HepG2 (cell line): Measurements from ENCODE around the gene RDH8. TPM values are rescaled to one million over a fixed set of nuclear protein-coding genes. Genes with fewer than 3 reads are reported as not detected.

Experiments
- AGO1 ChIP-seq: fragments of 200-400 bp; formaldehyde crosslinking; IDR thresholded peaks from 2 replicates; pipeline ENCODE4 v1.6.1; 2017; ENCODE audit warnings: mild to moderate bottlenecking, low read depth, low read length, moderate library complexity; ENCODE audit not compliant: poor library complexity, severe bottlenecking
- DMAP1 ChIP-seq: IDR thresholded peaks from 2 replicates; pipeline ENCODE4 v1.6.1; 2016
- ESRRA ChIP-seq: sonication (generic); formaldehyde crosslinking; IDR thresholded peaks from 2 replicates; pipeline ENCODE4 v1.5.1; 2020; ENCODE audit warnings: mild to moderate bottlenecking, low read depth, missing genetic modification reagents
- KLF6 ChIP-seq: IDR thresholded peaks from 2 replicates; pipeline ENCODE4 v1.8.0; 2016; ENCODE audit warnings: missing biosample characterization, missing genetic modification reagents
- MAF1 ChIP-seq: sonication (generic); formaldehyde crosslinking; IDR thresholded peaks from 2 replicates; pipeline ENCODE4 v1.5.0; 2020; ENCODE audit warnings: missing genetic modification reagents, borderline replicate concordance
- MEF2D ChIP-seq: sonication (generic); formaldehyde crosslinking; IDR thresholded peaks from 2 replicates; pipeline ENCODE4 v1.5.1; 2020; ENCODE audit warnings: mild to moderate bottlenecking, missing genetic modification reagents
- MTF2 ChIP-seq: sonication (generic); formaldehyde crosslinking; IDR thresholded peaks from 2 replicates; pipeline ENCODE4 v1.5.0; 2020; ENCODE audit warnings: missing genetic modification reagents, borderline replicate concordance
- POLR2G ChIP-seq: fragments of 200-400 bp; formaldehyde crosslinking; IDR thresholded peaks from 2 replicates; pipeline ENCODE4 v1.6.1; 2018; ENCODE audit warnings: mild to moderate bottlenecking, low read depth, low read length, moderate library complexity
- SMC3 ChIP-seq: IDR thresholded peaks from 2 replicates; pipeline ENCODE4 v1.6.1; 2011; ENCODE audit warnings: low read length, improper control_type of control experiment
- TSC22D2 ChIP-seq: sonication (generic); formaldehyde crosslinking; IDR thresholded peaks from 2 replicates; pipeline ENCODE4 v1.5.1; 2020; ENCODE audit warnings: missing genetic modification reagents, mild to moderate bottlenecking, borderline replicate concordance
- YEATS2 ChIP-seq: sonication (generic); formaldehyde crosslinking; IDR thresholded peaks from 2 replicates; pipeline ENCODE4 v1.4.0; 2020; ENCODE audit warnings: missing genetic modification reagents, borderline replicate concordance
- YY1 ChIP-seq: IDR thresholded peaks from 2 replicates; pipeline ENCODE4 v1.6.1; 2011; ENCODE audit warnings: low read length, low read depth, moderate library complexity, mild to moderate bottlenecking; ENCODE audit not compliant: insufficient read depth, insufficient replicate concordance
- ZNF253 ChIP-seq: sonication (generic); formaldehyde crosslinking; IDR thresholded peaks from 2 replicates; pipeline ENCODE4 v1.8.0; 2022; ENCODE audit warnings: mild to moderate bottlenecking, missing genetic modification reagents, borderline replicate concordance
- ZNF326 ChIP-seq: sonication (generic); formaldehyde crosslinking; IDR thresholded peaks from 2 replicates; pipeline ENCODE4 v1.4.0; 2020; ENCODE audit warnings: missing genetic modification reagents, borderline replicate concordance
- ZNF841 ChIP-seq: sonication (generic); formaldehyde crosslinking; IDR thresholded peaks from 2 replicates; pipeline ENCODE4 v1.8.1; 2023; ENCODE audit warnings: missing genetic modification reagents, borderline replicate concordance
- polyA plus RNA-seq, 8 experiments: library from polyadenylated mRNA; depleted of rRNA in 3 of 8; stranded (reverse) in 7 of 8; unstranded in 1 of 8; fragments of >200 nt; fragmentation: Illumina TruSeq in 4 of 8; extraction: Trizol in 4 of 8; gene quantifications; 2 replicates each; pipeline versions ENCODE4 v1.2.1 to v1.2.3, GENCODE V29; 2011 to 2016; ENCODE audit warnings: low read depth in 4 of 8, missing spikeins in 1 of 8, mixed read lengths in 1 of 8; ENCODE audit not compliant: insufficient read depth in 1 of 8
- total RNA-seq, 5 experiments: library from RNA; depleted of rRNA; stranded (reverse); fragments of >200 nt; fragmentation: Illumina TruSeq; extraction: Trizol; gene quantifications; 2 replicates each; pipeline ENCODE4 v1.2.3, GENCODE V29; 2016; ENCODE audit warnings: low read depth in 1 of 5
- TF ChIP-seq, protein P1 (sequence below): sonication (generic); formaldehyde crosslinking; IDR thresholded peaks from 2 replicates; pipeline ENCODE4 v1.4.0; 2020; ENCODE audit warnings: mild to moderate bottlenecking, missing genetic modification reagents, borderline replicate concordance
- TF ChIP-seq, protein P2 (sequence below): sonication (generic); formaldehyde crosslinking; IDR thresholded peaks from 2 replicates; pipeline ENCODE4 v1.4.0; 2020; ENCODE audit warnings: low read depth, mild to moderate bottlenecking, missing genetic modification reagents

Gene RDH8
- total and polyA plus RNA-seq, 2 of the 13 experiments (the other 11 are each of a cell fraction or from before 2014, with no cell fraction given) = not detected

DNA sequence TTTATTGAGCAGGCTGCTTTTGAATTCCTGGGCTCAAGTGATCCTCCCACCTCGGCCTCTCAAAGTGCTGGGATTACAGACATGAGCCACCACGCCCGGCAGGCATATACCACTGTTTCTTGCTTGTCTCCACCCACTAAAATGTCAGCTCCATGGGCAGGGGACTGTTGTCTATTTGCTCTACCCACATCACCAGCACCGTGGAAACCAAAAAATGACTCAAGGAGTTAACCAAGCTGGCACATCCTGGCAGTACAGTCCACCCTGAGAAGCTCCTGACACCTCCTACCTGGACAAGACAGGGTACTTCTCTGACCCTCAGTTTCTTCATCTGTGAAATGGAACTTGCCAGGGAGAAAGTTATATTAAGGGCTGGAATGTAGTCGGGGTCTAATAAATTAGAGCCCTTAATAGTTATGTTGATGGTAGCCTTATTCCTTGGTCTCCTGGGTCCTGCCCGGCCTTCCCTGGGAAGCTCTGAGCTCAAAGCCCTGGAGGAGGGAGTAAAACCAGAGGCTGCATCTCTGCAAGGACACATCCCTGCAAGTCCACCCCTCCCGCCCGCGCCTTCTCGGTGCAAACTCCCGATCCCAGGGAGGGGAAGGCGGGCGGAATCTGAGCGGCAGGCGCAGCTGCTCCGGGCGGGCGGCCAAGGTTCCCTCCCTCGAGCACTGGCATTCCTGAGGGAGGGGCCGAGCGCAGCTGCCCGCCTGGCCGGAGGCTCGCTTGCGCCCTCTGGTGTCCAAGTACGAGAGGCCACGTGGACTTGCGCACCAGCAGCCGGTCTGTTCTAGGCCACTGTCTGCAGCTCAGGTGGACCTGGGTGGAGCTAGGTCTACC lies 14.1 kb downstream of the RDH8 start (continued):
- TF ChIP-seq, protein P1, sequence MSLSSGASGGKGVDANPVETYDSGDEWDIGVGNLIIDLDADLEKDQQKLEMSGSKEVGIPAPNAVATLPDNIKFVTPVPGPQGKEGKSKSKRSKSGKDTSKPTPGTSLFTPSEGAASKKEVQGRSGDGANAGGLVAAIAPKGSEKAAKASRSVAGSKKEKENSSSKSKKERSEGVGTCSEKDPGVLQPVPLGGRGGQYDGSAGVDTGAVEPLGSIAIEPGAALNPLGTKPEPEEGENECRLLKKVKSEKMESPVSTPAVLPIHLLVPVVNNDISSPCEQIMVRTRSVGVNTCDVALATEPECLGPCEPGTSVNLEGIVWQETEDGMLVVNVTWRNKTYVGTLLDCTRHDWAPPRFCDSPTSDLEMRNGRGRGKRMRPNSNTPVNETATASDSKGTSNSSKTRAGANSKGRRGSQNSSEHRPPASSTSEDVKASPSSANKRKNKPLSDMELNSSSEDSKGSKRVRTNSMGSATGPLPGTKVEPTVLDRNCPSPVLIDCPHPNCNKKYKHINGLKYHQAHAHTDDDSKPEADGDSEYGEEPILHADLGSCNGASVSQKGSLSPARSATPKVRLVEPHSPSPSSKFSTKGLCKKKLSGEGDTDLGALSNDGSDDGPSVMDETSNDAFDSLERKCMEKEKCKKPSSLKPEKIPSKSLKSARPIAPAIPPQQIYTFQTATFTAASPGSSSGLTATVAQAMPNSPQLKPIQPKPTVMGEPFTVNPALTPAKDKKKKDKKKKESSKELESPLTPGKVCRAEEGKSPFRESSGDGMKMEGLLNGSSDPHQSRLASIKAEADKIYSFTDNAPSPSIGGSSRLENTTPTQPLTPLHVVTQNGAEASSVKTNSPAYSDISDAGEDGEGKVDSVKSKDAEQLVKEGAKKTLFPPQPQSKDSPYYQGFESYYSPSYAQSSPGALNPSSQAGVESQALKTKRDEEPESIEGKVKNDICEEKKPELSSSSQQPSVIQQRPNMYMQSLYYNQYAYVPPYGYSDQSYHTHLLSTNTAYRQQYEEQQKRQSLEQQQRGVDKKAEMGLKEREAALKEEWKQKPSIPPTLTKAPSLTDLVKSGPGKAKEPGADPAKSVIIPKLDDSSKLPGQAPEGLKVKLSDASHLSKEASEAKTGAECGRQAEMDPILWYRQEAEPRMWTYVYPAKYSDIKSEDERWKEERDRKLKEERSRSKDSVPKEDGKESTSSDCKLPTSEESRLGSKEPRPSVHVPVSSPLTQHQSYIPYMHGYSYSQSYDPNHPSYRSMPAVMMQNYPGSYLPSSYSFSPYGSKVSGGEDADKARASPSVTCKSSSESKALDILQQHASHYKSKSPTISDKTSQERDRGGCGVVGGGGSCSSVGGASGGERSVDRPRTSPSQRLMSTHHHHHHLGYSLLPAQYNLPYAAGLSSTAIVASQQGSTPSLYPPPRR (CRISPR knock-in tag) = peak; percentile 65; the same call in 1 of the 2 replicates
- peak; percentile 81 for TF ChIP-seq YY1
- TF ChIP-seq ESRRA (CRISPR knock-in tag) = peak; percentile 86
- no peak for TF ChIP-seq AGO1
- TF ChIP-seq KLF6 (CRISPR knock-in tag) = peak; percentile 64; the same call in 1 of the 2 replicates
- no peak for TF ChIP-seq POLR2G
- peak; percentile 68; the same call in 1 of the 2 replicates for TF ChIP-seq MTF2 (CRISPR knock-in tag)
- peak; percentile 73; the same call in 1 of the 2 replicates for TF ChIP-seq YEATS2 (CRISPR knock-in tag)
- TF ChIP-seq, protein P2, sequence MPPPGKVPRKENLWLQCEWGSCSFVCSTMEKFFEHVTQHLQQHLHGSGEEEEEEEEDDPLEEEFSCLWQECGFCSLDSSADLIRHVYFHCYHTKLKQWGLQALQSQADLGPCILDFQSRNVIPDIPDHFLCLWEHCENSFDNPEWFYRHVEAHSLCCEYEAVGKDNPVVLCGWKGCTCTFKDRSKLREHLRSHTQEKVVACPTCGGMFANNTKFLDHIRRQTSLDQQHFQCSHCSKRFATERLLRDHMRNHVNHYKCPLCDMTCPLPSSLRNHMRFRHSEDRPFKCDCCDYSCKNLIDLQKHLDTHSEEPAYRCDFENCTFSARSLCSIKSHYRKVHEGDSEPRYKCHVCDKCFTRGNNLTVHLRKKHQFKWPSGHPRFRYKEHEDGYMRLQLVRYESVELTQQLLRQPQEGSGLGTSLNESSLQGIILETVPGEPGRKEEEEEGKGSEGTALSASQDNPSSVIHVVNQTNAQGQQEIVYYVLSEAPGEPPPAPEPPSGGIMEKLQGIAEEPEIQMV (CRISPR knock-in tag) = 0 out of 2 replicates have a peak, but pooled peaks have one; percentile 58
- peak; percentile 78; the same call in 1 of the 2 replicates for TF ChIP-seq SMC3
- TF ChIP-seq MEF2D = peak; percentile 59; the same call in 1 of the 2 replicates
- TF ChIP-seq ZNF841 (CRISPR knock-in tag) = no peak
- peak; percentile 82; the same call in 1 of the 2 replicates for TF ChIP-seq TSC22D2 (CRISPR knock-in tag)
- TF ChIP-seq ZNF253 = no peak
- no peak for TF ChIP-seq ZNF326 (CRISPR knock-in tag)
- peak; percentile 67; the same call in 1 of the 2 replicates for TF ChIP-seq DMAP1
- TF ChIP-seq MAF1 (CRISPR knock-in tag) = no peak
